ENCODE results near the gene DHX38. TPM values are rescaled to one million over a fixed set of nuclear protein-coding genes. Genes with fewer than 3 reads are reported as not detected.

DHX38 gene
- total and polyA plus RNA-seq, 2 of the 13 experiments (the other 11 are each of a cell fraction or from before 2014, with no cell fraction given): 54.4 to 85.9 TPM

- no peak overlapping the region for H3K4me3 ChIP-seq (replicated peaks in 1 of 3; ENCODE audit: insufficient read depth in 1 of 3, low read depth in 2 of 3, low read length in 3 of 3)
- H3K9me3 ChIP-seq (ENCODE audit: low read length): peaks cover 11% of the 10 kb centered on the region
- peak; percentile 86 for FAIRE-seq
- POLR2A ChIA-PET: interaction anchor here (0.8 to 2.0 kb wide), 9 partner anchors 8 to 189 kb away, joined by 3 to 45 read pairs (median 7); partner anchors contain the start of genes DHX38, HP, HPR and IST1
- H3K79me2 ChIP-seq (ENCODE audit: insufficient read depth, low read length): no peaks in the 10 kb centered on the region
- H3K9ac ChIP-seq (ENCODE audit: insufficient read depth, low read depth, low read length): no peak overlapping the region
- no peaks in the 10 kb centered on the region for H4K20me1 ChIP-seq (ENCODE audit: insufficient read depth, low read length)
- no TSS peak for BruUV-seq (replicated peaks)
- H3K27ac ChIP-seq (ENCODE audit: extremely low read length, insufficient read depth, low read length): peak overlapping the region; percentile 52
- CTCF ChIA-PET (ENCODE audit: low intra/inter-chr PET ratio, low total read pairs): no interaction called here
- H2AFZ ChIP-seq (ENCODE audit: low read length): no peak overlapping the region
- 13% methylated on average over 3 of the region's 3 CpGs for WGBS (ENCODE audit: low lambda C conversion rate)
- intact Hi-C loops (cut with micrococcal nuclease; ENCODE audit: unreplicated experiment) (no loop called here), in situ Hi-C loops (cut with HindIII; ENCODE audit: extremely low pct_ligation_motif_present, low pct_unique_long_range_greater_than_20kb) (no loop called here)
- peaks cover 37% of the 10 kb centered on the region for H3K4me1 ChIP-seq (ENCODE audit: insufficient read depth, low read length)
- DNase-seq (ENCODE audit: low spot score): peak; percentile 75
- peak overlapping the region; percentile 19 for H3K4me2 ChIP-seq (ENCODE audit: low read depth, low read length)
- no peaks in the 10 kb centered on the region for H3K27me3 ChIP-seq (ENCODE audit: control insufficient read depth in 1 of 2, insufficient read depth in 2 of 2, low read length in 2 of 2)
- H3K36me3 ChIP-seq (replicated peaks in 1 of 2; ENCODE audit: control insufficient read depth in 1 of 2, insufficient read depth in 2 of 2, low read length in 2 of 2): peaks cover 9 to 39% of the 10 kb centered on the region in 2 experiments
- ATAC-seq: peak; percentile 81
- no peak for TF ChIP-seq SRF (IDR thresholded peaks at IDR 0.05; ENCODE audit: low read depth, low read length)
- no peak for TF ChIP-seq IRX3 (CRISPR knock-in tag; IDR thresholded peaks at IDR 0.05; ENCODE audit: borderline replicate concordance, low read depth)
- 0 out of 2 replicates have a peak, but pooled peaks have one; percentile 33 for TF ChIP-seq KDM5A (IDR thresholded peaks at IDR 0.05; ENCODE audit: borderline replicate concordance, low read length)
- TF ChIP-seq PAXIP1 (CRISPR knock-in tag; conservative IDR thresholded peaks at IDR 0.05): peak; percentile 22; the same call in 1 of the 2 replicates
- TF ChIP-seq HOXA5 (CRISPR knock-in tag; IDR thresholded peaks at IDR 0.05): 0 out of 2 replicates have a peak, but pooled peaks have one; percentile 32
- TF ChIP-seq RELA (CRISPR knock-in tag; IDR thresholded peaks at IDR 0.05): no peak
- peak; percentile 26; the same call in 1 of the 2 replicates for TF ChIP-seq NR2C2 (CRISPR knock-in tag; IDR thresholded peaks at IDR 0.05; ENCODE audit: borderline replicate concordance)
- 0 out of 2 replicates have a peak, but pooled peaks have one; percentile 16 for TF ChIP-seq REPIN1 (CRISPR knock-in tag; IDR thresholded peaks at IDR 0.05; ENCODE audit: borderline replicate concordance, low read depth)
- no peak for TF ChIP-seq ZNF33A (CRISPR knock-in tag; IDR thresholded peaks at IDR 0.05; ENCODE audit: borderline replicate concordance)
- no peak for TF ChIP-seq BATF2 (CRISPR knock-in tag; IDR thresholded peaks at IDR 0.05)
- no peak for TF ChIP-seq POGK (CRISPR knock-in tag; conservative IDR thresholded peaks at IDR 0.05)
- TF ChIP-seq ZNF766 (CRISPR knock-in tag; IDR thresholded peaks at IDR 0.05; ENCODE audit: borderline replicate concordance): no peak
- TF ChIP-seq FOXJ3 (CRISPR knock-in tag; IDR thresholded peaks at IDR 0.05; ENCODE audit: borderline replicate concordance): peak; percentile 34; the same call in 1 of the 2 replicates
- peak; percentile 19 for TF ChIP-seq XRCC5 (optimal IDR thresholded peaks at IDR 0.05; ENCODE audit: low read length)
- no peak for TF ChIP-seq ZNF577 (CRISPR knock-in tag; IDR thresholded peaks at IDR 0.05; ENCODE audit: borderline replicate concordance, low read depth)
- TF ChIP-seq ELF3 (CRISPR knock-in tag; IDR thresholded peaks at IDR 0.05): no peak
- peak; percentile 48; the same call in 1 of the 2 replicates for TF ChIP-seq ZNF264 (CRISPR knock-in tag; IDR thresholded peaks at IDR 0.05)
- TF ChIP-seq ZNF33B (CRISPR knock-in tag; IDR thresholded peaks at IDR 0.05): no peak
Measured at GRCh38 chr16:72083778-72084404, 9.8 kb upstream of the DHX38 start.
